RWPE2 (cell line): ENCODE measurements around the gene DRAXIN.

Source experiments
- ATAC-seq: fragments of 200-7000 bp; cut with Tn5 transposase; 3 replicates; pipeline ENCODE4 v1.9.1; 2021; ENCODE audit warnings: low read depth
- DNase-seq: peaks from one replicate; pipeline ENCODE4 v3.0.0-alpha.2; 2020; ENCODE audit warnings: low spot score
- H3K27ac ChIP-seq: fragments of 450-650 bp; 2 replicates; pipeline ENCODE4 v1.5.1; 2017; ENCODE audit warnings: mild to moderate bottlenecking; ENCODE audit not compliant: poor library complexity, severe bottlenecking
- H3K27me3 ChIP-seq: fragments of 250-450 bp; sonication (Bioruptor Pico); 2 replicates; pipeline ENCODE4 v1.5.1; 2021; ENCODE audit warnings: mild to moderate bottlenecking, moderate library complexity; ENCODE audit not compliant: insufficient read depth, poor library complexity, severe bottlenecking
- H3K36me3 ChIP-seq: fragments of 250-450 bp; sonication (Bioruptor Pico); 2 replicates; pipeline ENCODE4 v1.5.1; 2020; ENCODE audit warnings: low read depth, mild to moderate bottlenecking, moderate library complexity
- H3K4me1 ChIP-seq: fragments of 250-450 bp; sonication (Bioruptor Pico); 2 replicates; pipeline ENCODE4 v1.5.1; 2021; ENCODE audit warnings: mild to moderate bottlenecking, moderate library complexity; ENCODE audit not compliant: insufficient read depth, poor library complexity, severe bottlenecking
- H3K4me3 ChIP-seq: fragments of 250-450 bp; sonication (Bioruptor Pico); 2 replicates; pipeline ENCODE4 v1.5.1; 2021; ENCODE audit warnings: mild to moderate bottlenecking, moderate library complexity; ENCODE audit not compliant: severe bottlenecking
- H3K9me3 ChIP-seq: fragments of 250-450 bp; sonication (Bioruptor Pico); 2 replicates; pipeline ENCODE4 v1.5.1; 2021; ENCODE audit warnings: mild to moderate bottlenecking, moderate library complexity; ENCODE audit not compliant: severe bottlenecking
- CTCF ChIP-seq: fragments of 450-650 bp; IDR thresholded peaks from one replicate; pipeline ENCODE4 v1.5.1; 2017; ENCODE audit warnings: mild to moderate bottlenecking, moderate library complexity; ENCODE audit not compliant: poor library complexity, severe bottlenecking

Gene DRAXIN

GRCh38 chr1:11749996-11750395 is 58.5 kb downstream of the DRAXIN start:
- Histone ChIP-seq H3K9me3 (no peaks in the 10 kb centered on the region), H3K4me1 (no peaks in the 10 kb centered on the region), H3K36me3 (peaks cover 39% of the 10 kb centered on the region), H3K27me3 (no peaks in the 10 kb centered on the region), H3K4me3 (no peak overlapping the region), H3K27ac (no peak overlapping the region)
- ATAC-seq (no peak), DNase-seq (no peak)
- no peak for TF ChIP-seq CTCF

GRCh38 chr1:11751087-11751486 is 59.6 kb downstream of the DRAXIN start:
- Histone ChIP-seq H3K4me1 (no peaks in the 10 kb centered on the region), H3K27me3 (no peaks in the 10 kb centered on the region), H3K36me3 (peaks cover 28% of the 10 kb centered on the region), H3K27ac (no peak overlapping the region), H3K9me3 (no peaks in the 10 kb centered on the region), H3K4me3 (no peak overlapping the region)
- ATAC-seq (no peak), DNase-seq (no peak)
- TF ChIP-seq CTCF, result no peak

GRCh38 chr1:11752359-11753088 is 61.0 kb downstream of the DRAXIN start:
- ATAC-seq (no peak), DNase-seq (no peak)
- no peak overlapping the region for H3K4me3 ChIP-seq
- H3K4me1 ChIP-seq, result no peaks in the 10 kb centered on the region
- peaks cover 22% of the 10 kb centered on the region for H3K36me3 ChIP-seq
- H3K27me3 ChIP-seq, result no peaks in the 10 kb centered on the region
- H3K9me3 ChIP-seq, result no peaks in the 10 kb centered on the region
- no peak overlapping the region for H3K27ac ChIP-seq
- TF ChIP-seq CTCF, result no peak

GRCh38 chr1:11753555-11754208 is 62.2 kb downstream of the DRAXIN start:
- no peak for DNase-seq

More at GRCh38 chr1:11753555-11754208, 62.2 kb downstream of the DRAXIN start:
- Histone ChIP-seq H3K36me3 (peaks cover 14% of the 10 kb centered on the region), H3K9me3 (no peaks in the 10 kb centered on the region), H3K27ac (no peak overlapping the region), H3K27me3 (no peaks in the 10 kb centered on the region), H3K4me1 (no peaks in the 10 kb centered on the region), H3K4me3 (no peak overlapping the region)
- ATAC-seq, result no peak
- no peak for TF ChIP-seq CTCF
